CD1c-positive myeloid dendritic cell (primary cell): ENCODE data around the gene MRPL2.
"Not testable (repeated sequence)": the region's sequence is repeated elsewhere in the genome, so short reads cannot be mapped to it uniquely, and the experiment has no call there.

Experiments
- DNase-seq: peaks from one replicate; pipeline ENCODE4 v3.0.0-alpha.2; 2016; ENCODE audit errors: extremely low spot score

Gene MRPL2

DNA sequence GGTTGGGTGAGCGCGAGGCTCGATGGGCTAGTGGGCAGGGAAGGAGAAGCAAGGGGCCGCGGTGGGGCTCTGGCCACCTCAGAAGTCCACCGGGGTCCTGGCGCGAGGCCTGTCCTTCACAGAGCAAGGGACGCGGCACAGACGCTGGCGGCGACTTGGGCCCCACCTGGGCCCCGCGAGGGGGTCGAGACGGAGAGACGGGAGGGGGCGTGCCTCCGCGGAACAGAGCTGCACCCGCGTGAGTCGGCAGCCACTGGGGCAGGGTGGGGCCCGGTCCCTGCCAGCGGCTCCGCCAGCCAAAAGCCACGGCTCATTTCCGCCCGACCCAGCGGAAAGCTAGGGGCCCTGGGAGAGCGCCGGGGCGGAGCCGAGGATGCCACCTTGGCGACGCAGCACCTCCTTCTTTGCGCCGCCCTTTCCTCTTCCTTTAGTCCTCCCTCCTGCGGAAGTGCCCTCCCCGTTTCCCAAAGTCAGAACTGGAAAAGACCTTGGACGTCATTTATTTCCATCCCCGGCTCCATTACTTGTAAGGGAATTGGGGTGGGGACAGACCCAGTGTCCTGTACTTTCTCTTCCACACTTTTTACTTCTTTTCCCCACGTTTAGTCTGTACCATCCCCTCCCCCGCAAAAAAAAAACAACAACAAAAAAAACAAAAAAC, 5.6 kb downstream of the MRPL2 start, which contains the start of gene CUL7:
Gene CUL7 (minus strand): TSS at position 307 of the 661 bp plus-strand sequence. CDS start 1,063 bp downstream, outside the sequence.
- peak; percentile 89 for DNase-seq

DNA sequence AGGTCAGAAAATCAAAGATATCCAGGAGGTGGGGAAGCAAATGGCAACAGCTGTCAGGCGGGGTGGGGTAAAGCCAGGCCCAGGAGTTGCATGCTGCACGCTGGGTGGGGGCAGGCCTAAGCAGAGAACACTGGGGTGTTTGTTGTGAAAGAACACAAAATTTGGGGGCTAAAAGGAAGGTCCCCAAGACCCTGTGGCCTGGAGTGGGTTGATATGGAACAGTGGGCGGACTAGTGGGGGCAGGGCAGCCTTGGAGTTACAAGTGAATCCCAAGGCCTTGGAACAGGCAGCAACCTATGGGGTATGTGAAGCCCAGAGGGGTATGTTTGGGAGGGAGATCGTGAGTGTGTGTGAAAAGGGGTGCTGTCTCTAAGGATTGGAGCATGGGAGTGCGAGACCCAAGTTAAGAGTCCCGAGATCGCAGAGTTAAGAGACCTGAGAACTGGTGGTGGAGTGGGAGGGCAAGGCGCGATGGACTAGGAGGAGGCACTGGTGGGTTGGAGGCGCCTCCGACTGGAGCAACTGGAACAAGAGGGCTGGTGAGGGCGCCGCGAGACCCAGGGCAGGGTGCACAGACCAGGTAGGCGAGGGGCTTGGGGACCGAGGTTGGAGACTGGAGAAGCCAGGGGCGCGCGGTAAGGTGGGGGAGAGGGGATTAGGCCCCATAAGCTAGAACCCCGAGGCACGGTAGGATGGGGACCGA, 6.2 kb downstream of the MRPL2 start:
- DNase-seq, result no peak

DNA sequence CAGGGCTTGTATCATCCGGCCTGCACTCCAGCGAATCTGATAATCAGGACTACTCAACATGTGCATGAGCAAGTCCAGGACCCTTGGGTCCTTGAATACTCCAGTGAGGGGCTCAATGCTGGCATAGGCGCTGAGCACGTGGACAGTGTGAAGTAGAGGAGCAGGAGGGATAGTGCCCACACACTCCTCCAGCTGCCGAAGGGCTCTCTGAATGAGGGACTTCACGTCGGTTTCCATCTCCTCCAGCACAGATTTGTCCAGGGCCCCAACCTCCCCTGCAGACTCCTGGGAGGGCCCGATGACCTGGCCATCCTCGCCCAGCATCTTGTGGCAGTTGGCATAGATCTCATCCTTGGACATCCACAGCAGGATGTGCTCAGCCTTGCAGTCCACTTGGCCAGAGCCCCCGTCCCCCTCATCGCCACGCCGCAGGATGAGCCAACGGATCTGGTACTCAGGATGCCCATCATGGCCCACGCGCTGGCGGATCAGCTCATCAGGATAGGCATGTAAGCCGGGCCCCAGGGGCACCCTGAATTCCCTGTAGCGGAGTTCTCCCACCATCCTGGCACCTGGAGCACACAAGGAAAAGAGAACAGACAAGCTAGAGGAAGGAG, 6.9 kb downstream of the MRPL2 start:
- no peak for DNase-seq

DNA sequence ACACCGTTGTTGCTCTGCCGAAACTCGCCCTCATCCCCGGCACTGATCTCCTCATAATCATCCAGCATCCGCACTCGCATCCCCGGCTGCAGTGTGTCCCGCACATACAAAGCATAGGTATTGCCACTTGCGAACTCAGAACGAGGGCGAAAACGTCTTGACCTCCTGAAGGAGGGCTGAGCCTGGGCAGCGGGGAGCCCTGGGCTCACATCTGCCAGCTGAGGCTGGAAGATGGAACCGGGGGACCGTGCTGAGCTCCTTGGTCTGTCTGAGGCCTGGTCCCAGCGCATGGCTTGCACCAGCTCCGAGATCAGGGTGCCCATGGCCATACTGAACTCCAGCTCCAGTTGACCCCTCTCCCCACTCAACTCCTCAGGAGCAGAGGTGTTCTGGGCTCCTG, 8.3 kb downstream of the MRPL2 start:
- no peak for DNase-seq

DNA sequence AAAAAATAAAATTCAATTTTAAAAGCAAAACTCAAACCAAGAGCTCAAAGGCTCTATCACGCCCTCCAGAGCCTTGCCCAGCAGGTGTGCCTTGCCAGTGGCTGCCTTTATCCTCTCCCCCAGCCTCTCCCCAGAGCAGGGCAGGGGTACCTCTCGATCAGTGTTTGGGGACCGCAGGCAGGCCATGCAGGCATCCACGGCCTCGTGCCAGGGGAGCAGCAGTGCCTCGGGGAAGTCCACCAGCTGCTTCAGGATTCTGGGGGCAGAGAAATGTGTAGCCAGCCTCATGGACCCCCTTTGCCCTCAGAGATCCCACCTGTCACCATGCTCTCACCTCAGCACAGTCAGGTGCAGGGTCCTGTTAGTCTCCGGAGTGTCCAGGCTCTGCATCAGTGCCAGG, 11.2 kb downstream of the MRPL2 start:
- DNase-seq, result no peak

DNA sequence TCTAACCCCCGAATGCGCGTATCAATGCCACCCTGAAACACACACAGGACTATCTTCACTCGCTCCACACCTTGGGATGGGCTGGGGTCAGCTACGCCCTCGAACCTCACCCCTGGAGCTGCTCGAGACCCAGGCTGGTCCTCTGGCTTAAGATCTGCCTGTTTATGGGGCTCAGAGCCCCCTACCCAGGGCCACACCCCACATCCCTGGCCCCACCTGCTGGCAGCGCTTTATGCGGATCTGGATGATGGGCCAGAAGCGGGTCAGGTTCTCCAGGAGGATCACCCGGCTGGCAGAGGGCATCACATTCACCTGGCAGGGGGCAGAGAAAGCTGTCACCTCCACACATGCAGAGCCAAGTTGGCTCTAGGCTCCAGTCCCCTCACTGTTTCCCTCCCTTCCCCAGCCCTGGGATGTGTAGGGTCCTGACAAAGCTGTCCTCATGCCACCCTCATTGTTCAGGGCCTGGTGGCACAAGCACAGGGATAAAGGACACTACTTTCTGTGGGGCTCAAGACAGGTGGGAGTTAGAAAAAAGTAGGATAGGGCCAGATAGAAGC, 13.8 kb downstream of the MRPL2 start:
- DNase-seq, result no peak

DNA sequence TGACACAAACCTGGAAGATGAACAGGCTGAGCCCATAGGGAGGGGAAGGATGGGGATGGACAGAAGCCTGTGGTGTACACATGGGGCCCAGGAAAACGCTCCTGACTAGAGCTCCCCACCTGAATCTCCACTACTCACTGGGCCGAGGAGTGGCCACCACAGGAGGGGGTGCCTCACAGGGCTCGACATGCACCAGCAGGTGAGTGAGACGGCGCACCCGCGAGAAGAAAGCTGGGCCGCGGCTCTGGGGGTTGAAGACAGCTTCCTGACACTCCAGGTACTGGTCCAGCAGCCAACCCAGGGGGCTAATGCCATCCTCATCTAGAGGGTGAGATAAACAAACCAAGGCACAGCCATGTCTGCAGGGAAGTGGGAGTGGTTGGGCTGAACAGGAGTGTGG, 15.9 kb downstream of the MRPL2 start:
- no peak for DNase-seq

DNA sequence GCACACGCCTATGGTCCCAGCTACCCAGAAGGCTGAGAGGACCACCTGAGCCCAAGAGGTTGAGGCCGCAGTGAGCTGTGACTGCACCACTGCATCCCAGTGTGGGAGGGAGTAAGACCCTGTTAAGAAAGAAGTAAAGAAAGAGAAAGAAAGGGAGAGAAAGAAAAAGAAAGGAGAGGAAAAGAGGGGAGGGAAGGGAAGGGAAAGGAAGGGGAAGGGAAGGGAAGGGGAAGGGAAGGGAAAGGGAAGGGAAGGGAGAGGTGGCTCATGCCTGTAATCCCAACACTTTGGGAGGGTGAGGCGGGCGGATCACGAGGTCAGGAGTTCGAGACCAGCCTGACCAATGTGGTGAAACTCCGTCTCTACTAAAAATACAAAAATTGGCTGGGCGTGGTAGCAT, 17.8 kb downstream of the MRPL2 start:
- not testable (repeated sequence) for DNase-seq

DNA sequence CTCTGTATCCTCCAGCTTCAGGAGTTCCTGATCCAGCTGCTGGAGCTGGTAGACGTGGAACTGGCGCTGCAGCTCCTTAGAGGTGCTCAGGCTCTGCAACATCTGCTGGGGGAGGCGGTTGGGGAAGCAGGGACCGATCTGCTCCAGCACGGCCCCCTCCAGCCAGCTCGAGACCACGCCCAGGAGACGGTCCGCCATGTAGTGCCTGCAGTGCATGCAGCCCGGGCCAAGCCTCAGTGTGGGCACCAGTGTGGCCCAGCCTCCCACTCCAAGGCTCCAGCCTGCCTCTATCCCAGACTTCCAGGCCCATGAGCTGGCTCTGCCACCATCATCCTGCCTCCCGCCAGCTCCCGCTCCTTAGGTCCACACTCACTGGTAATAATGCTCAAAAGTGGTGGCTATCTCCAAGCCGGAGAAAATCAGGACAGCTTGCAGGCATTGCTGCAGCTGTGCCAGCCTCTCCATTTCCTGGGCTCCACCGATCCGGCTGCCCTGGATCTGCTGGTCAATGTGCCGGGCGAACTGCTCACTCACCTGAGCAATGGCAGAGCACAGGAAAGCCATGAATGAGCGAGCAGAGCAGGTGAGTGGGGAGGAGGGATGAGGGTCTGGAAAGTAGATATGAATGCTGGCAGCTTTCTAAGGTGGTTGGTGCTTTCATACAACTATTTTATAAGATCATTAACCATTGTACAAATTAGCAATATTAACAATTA, 18.5 kb downstream of the MRPL2 start:
- no peak for DNase-seq

DNA sequence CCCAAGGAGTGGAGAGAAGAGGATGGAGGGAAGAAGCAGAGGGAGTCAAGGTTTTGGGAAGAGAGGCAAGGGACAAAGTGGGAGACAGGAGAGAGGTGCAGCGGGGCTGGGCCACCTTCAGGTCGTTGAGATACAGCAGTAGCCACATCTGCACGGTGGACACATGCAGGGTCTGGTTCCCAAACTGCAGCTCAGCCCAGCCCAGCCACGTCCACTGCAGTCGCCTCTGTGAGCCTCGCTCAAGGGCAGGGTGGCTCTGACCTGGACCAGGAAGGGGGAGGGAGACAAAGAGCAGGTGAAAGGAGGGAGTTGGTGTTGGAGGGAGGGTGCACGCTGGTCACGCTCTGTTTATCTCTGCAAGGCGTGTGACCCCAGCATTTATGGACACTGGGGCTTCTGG, 20.5 kb downstream of the MRPL2 start:
- no peak for DNase-seq

DNA sequence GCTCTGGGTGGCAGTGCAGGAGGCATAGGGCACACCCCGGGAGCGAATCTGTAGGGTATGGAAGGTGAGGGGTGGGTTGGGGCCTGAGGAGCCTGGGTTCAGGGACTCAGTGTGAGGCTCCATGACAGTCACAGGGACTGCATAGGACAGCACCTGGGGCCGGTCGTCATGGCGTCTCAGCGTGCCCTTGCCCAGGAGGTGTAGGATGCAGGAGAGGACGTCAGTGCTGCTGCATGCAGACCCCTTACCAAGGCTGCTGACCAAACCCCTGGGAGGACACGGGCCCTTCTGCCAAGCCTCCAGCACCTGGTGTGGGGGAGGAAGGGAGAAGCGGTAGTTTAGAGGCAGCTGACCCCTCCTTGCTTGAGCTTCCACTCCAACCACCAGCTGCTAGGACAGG, 21.5 kb downstream of the MRPL2 start:
- no peak for DNase-seq

DNA sequence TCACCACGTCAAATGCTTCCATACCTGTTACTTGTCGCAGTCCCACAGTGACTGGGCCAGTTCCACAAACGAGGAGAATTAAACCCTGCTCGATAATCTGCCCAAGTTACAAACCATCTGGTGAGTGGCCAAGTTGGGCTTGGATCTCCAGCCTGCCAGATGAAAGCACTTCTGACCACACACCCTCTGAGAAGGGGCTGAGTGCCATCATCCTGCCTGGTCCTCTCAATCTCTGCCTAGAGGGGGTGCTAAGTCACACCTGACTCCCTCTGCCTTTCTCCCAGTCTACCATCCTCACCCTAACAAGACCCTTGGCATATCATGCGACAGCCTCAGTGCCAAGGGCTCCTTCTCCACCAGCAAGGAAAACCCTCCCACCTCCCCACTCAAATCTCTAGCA, 22.0 kb downstream of the MRPL2 start:
- DNase-seq, result no peak

DNA sequence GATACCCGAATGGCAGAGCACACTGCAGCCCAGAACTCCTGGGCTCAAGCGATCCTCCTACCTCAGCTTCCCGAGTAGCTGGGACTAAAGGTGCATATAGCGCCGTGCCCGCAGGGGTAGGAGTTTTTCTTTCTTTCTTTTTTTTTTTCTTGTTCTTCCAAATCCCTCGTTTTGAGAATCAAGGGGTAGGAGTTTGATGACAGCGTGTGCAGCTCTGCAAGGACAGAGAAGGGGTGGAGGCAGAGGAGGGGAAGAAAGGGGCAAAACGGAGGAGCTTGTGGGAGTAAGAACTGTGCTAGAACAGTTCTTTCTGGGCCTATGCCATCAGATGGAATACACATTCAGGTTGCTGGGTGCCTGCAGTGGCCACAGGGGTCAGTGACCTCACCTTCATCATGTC, 22.5 kb downstream of the MRPL2 start:
- no peak for DNase-seq

DNA sequence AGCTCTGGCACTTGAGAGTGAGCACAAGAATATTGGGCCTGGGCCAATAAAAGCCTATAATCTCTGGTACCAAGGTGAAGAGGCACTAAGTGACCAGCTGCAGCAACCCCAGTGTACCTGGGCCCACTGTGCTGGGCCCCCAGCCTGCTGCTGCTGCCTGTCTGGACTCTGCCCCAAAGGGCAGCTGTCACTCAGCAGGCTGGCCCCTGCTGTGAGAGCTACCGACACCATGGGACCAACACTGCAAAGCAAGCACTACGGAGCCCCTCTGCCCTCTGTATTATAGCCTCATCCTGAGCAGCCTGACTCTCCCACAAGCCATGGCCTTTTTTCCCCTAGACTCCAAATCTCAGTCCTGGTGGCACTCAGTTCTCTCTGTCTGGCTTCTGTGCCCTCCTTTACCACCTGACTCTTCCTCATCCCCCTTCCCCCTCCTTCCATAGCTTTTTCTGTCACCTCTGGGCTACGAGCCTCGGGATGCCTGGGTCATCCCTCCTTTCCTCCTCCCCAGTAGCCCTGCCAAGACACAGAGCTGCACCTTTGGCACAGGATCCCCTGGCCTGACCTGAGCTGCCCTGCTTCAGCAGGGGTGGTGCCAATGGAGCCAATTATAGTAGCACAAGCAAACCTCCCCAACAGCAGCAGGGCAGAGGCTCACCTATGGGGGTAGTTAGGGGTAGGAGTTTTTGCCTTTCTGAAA, 23.6 kb downstream of the MRPL2 start:
- no peak for DNase-seq

DNA sequence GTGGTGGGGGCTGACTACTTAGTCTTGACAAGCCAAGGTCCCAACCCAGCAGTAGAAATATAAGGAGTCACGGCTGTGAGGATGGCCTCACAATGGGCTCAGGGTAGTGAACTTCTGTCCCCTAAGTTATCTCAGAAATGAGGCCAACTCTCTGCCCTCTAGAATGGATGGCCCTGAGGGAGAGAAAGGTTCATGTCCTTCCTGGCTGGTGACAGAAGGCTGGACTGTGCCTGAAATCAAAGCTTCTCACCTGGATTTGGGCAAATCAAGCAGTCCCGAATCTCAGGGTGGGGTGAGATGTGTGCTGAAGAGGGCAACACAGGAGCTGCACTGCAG, 25.1 kb downstream of the MRPL2 start:
- no peak for DNase-seq

DNA sequence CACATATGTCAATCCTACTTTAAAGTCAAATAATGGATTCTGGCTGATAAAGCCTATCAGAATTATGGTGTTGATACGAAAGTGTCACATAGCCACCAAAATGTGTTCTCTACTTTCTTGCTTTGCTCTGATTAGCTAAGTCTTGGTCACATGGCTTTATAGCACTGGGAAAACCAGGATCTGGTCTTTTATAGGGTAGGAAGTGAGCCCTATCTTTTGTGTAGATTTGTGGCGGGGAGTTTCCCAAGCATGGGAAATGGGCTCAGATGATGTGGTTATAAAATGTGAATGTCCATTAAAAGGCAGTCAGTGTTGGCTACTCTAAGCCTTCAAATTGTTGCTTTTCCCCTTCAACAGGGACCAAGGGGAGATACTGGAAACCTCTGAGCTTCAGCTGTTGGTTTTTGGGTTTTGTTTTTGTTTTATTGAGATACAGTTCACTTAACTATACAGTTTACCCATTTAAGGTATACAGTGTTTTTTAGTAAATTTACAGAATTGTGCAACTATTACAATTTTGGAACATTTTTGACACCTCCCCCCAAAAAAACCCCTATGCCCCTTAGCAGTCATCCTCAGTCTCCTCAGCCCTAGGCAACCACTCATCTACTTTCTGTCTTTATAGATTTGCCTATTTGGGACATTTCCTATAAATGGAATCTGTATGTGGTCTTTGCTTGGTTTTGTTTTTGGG, 25.6 kb downstream of the MRPL2 start:
- no peak for DNase-seq

DNA sequence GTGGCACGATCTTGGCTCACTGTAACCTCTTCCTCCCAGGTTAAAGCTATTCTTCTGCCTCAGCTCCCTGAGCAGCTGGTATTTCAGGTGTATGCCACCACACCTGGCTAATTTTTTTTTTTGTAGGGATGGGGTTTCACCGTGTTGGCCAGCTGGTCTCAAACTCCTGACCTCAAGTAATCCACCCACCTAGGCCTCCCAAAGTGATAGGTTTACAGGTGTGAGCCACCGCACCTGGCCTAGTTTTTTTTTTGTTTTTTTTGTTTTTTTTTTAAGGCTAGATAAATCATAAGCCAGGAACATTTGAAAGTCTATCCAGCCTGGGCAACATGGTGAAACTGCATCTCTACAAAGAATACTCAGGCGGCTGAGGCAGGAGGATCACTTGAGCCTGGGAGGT, 26.9 kb downstream of the MRPL2 start:
- no peak for DNase-seq

DNA sequence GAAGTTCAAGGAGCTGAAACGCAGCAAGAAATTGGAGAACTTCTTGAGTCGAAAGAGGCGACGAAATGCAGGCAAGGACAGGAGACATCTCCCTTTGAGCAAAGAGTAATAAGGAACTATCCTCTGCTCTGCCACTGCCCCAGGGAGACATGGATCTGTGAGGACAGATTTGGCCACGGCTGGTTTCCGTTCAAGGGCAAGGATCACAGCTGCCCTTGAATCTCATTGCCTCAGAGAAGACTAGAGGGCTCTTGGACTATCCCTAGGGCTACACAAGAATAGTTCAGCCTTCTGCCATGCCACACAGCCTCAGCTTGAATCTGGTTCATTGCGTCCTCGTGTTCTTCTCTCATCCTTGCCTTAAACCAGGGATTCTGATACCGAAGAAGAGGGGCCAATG, 30.1 kb downstream of the MRPL2 start:
- no peak for DNase-seq

DNA sequence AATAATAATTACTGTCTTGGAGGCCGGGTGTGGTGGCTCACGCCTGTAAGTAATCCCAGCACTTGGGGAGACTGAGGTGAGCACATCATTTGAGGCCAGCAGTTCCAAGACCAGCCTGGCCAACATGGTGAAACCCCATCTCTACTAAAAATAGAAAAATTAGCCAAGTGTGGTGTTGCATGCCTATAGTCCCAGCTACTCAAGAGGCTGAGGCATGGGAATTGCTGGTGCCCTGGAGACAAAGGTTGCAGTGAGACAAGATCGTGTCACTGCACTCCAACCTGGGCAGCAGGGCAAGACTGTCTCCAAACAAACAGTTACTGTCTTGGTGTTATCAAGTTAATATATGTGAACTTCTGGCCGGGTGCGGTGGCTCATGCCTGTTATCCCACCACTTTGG, 32.9 kb downstream of the MRPL2 start:
- no peak for DNase-seq

DNA sequence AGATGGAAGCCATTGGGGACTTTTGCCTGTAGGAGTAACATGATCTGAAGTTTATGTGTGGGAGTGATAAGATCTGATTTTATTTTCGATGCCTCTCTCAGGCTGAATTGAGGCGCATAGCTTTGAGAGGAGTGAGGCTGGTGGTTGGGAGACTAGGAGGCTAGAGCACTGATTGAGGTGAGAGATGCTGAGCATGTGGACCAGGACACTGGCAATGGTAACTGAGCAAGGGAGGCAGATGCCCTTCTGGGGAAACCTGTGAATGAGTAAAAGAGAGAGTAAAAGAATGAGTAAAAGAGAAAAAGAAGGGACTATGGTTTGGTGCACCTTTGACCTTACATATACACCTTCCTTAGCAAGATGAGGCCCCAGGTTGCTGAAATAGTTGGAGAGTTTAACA, 34.8 kb downstream of the MRPL2 start:
- no peak for DNase-seq
